Gastroesophageal sphincter (tissue), 4 donors: ENCODE measurements around the gene CALY. TPM values are rescaled to one million over a fixed set of nuclear protein-coding genes. Genes with fewer than 3 reads are reported as not detected.

Experiments
- ATAC-seq: fragments of 150-250 bp; one replicate; pipeline ENCODE4 v1.9.1; 2016; ENCODE audit warnings: mild to moderate bottlenecking, moderate library complexity
- H3K27ac ChIP-seq, 4 donors: fragments of 200-600 bp; sonication (generic) in 3 of 4; 1 replicate in 3 of 4; 2 replicates in 1 of 4; pipeline ENCODE4 v1.5.1; 2016 to 2019
- H3K27me3 ChIP-seq: fragments of 200-600 bp; sonication (generic); one replicate; pipeline ENCODE4 v1.5.1; 2019
- H3K36me3 ChIP-seq, 2 donors: fragments of 200-600 bp; sonication (generic); one replicate each; pipeline ENCODE4 v1.5.1; 2019; ENCODE audit warnings: control low read depth in 1 of 2
- H3K4me1 ChIP-seq, 3 donors: fragments of 200-600 bp; sonication (generic); 1 replicate in 2 of 3; 2 replicates in 1 of 3; pipeline ENCODE4 v1.5.1; 2016 to 2019; ENCODE audit warnings: control low read depth in 2 of 3
- H3K4me3 ChIP-seq, 2 donors: fragments of 200-600 bp; sonication (generic); one replicate each; pipeline ENCODE4 v1.5.1; 2019; ENCODE audit warnings: mild to moderate bottlenecking in 1 of 2, moderate library complexity in 1 of 2
- H3K9me3 ChIP-seq, 3 donors: fragments of 200-600 bp; sonication (generic); one replicate each; pipeline ENCODE4 v1.5.1; 2017 to 2019; ENCODE audit warnings: control low read depth in 2 of 3
- EP300 ChIP-seq: sonication (generic); formaldehyde crosslinking; IDR thresholded peaks from one replicate; pipeline ENCODE4 v1.6.1; 2017; ENCODE audit warnings: antibody characterized with exemption, mild to moderate bottlenecking
- POLR2A ChIP-seq, 2 donors: fragments of 450-650 bp; IDR thresholded peaks; one replicate each; pipeline ENCODE4 v1.6.1; 2017; ENCODE audit warnings: antibody characterized with exemption in 2 of 2, mild to moderate bottlenecking in 2 of 2, moderate library complexity in 1 of 2
- POLR2AphosphoS5 ChIP-seq: sonication (generic); formaldehyde crosslinking; IDR thresholded peaks from one replicate; pipeline ENCODE4 v1.6.1; 2017; ENCODE audit warnings: antibody characterized with exemption
- WGBS, 2 donors: methylation state at CpG; one replicate each; pipeline ENCODE4 v1.1.5; 2018; ENCODE audit warnings: low coverage in 1 of 2; 5-methylcytosine and 5-hydroxymethylcytosine counted together
- total RNA-seq, 4 donors: library from RNA; depleted of rRNA; stranded (reverse); fragments of >200 nt; gene quantifications; one replicate each; pipeline ENCODE4 v1.1.0, GENCODE V29; 2016
- TF ChIP-seq, protein P1 (sequence below), 4 experiments: fragments of 200-600 bp in 2 of 4; fragments of 450-650 bp in 2 of 4; sonication (generic) in 1 of 4; IDR thresholded peaks; one replicate each; pipeline ENCODE4 v1.5.1; 2017 to 2019; ENCODE audit warnings: antibody characterized with exemption in 4 of 4, mild to moderate bottlenecking in 2 of 4, moderate library complexity in 2 of 4

Gene CALY
- total RNA-seq, 4 donors from 2014 or later = 0.47 to 1.5 (median 1.5) TPM; not detected in 1

- Histone ChIP-seq H3K27me3 (peaks cover 86% of the 10 kb centered on the region), H3K9me3 (no peaks in the 10 kb centered on the region), H3K4me3 (no peak overlapping the region), H3K4me1 (peaks cover 0 to 8% (median 2%) of the 10 kb centered on the region in 3 donors), H3K36me3 (peaks cover 0 to 11% of the 10 kb centered on the region in 2 donors), H3K27ac (no peak overlapping the region)
- ATAC-seq = no peak
- WGBS, 2 donors = no CpG with 5 or more reads among the region's 24 CpGs
- TF ChIP-seq, protein P1, sequence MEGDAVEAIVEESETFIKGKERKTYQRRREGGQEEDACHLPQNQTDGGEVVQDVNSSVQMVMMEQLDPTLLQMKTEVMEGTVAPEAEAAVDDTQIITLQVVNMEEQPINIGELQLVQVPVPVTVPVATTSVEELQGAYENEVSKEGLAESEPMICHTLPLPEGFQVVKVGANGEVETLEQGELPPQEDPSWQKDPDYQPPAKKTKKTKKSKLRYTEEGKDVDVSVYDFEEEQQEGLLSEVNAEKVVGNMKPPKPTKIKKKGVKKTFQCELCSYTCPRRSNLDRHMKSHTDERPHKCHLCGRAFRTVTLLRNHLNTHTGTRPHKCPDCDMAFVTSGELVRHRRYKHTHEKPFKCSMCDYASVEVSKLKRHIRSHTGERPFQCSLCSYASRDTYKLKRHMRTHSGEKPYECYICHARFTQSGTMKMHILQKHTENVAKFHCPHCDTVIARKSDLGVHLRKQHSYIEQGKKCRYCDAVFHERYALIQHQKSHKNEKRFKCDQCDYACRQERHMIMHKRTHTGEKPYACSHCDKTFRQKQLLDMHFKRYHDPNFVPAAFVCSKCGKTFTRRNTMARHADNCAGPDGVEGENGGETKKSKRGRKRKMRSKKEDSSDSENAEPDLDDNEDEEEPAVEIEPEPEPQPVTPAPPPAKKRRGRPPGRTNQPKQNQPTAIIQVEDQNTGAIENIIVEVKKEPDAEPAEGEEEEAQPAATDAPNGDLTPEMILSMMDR (IDR thresholded peaks at IDR 0.05) = no peak
- TF ChIP-seq POLR2AphosphoS5 (no peak), POLR2A (IDR thresholded peaks at IDR 0.05) (no peak), EP300 (no peak)
Measured at GRCh38 chr10:133351408-133352318, 15.0 kb upstream of the CALY start.

DNA sequence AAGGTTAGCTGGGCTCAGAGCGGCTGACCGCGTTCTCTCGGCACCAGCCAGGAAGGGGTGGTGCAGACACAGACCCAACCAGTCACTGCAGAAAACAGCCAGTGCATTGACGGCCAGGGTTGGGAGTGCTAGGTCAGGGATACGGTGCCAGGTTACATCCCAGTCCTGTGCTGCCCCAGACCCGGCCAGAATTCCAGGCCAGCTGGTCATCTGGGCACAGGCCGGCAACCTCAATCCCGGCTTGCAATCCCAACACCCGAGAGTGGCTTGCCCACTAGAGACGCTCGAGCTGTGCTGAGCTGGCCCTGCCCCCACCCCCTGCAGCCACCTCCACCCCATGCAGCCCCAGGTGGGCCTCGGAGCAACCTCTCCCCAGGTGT is 14.2 kb upstream of the CALY start:
- Histone ChIP-seq H3K4me1 (peaks cover 0 to under 1% (median 0%) of the 10 kb centered on the region in 3 donors), H3K9me3 (no peaks in the 10 kb centered on the region), H3K27ac (no peak overlapping the region), H3K27me3 (peaks cover 86% of the 10 kb centered on the region), H3K36me3 (peaks cover 0 to 11% of the 10 kb centered on the region in 2 donors), H3K4me3 (no peak overlapping the region)
- WGBS, 2 donors = 50% methylated on average over 1 of the region's 13 CpGs; no CpG with 5 or more reads in 1 of the 2 donors
- TF ChIP-seq POLR2A (IDR thresholded peaks at IDR 0.05) = no peak
- no peak for TF ChIP-seq POLR2AphosphoS5
- TF ChIP-seq, protein P1 (IDR thresholded peaks at IDR 0.05) = no peak
- TF ChIP-seq EP300 = no peak
- ATAC-seq = no peak

GRCh38 chr10:133350283-133350949 is 13.7 kb upstream of the CALY start:
- TF ChIP-seq POLR2AphosphoS5 (no peak), POLR2A (IDR thresholded peaks at IDR 0.05) (no peak), EP300 (no peak)
- TF ChIP-seq, protein P1 (IDR thresholded peaks at IDR 0.05) = no peak
- H3K27me3 ChIP-seq = peaks cover 86% of the 10 kb centered on the region
- H3K36me3 ChIP-seq = peaks cover 0 to 9% of the 10 kb centered on the region in 2 donors
- WGBS, 2 donors = no CpG with 5 or more reads among the region's 12 CpGs
- no peak overlapping the region for H3K27ac ChIP-seq
- H3K4me1 ChIP-seq = no peaks in the 10 kb centered on the region
- H3K9me3 ChIP-seq = no peaks in the 10 kb centered on the region
- H3K4me3 ChIP-seq = no peak overlapping the region
- no peak for ATAC-seq

DNA sequence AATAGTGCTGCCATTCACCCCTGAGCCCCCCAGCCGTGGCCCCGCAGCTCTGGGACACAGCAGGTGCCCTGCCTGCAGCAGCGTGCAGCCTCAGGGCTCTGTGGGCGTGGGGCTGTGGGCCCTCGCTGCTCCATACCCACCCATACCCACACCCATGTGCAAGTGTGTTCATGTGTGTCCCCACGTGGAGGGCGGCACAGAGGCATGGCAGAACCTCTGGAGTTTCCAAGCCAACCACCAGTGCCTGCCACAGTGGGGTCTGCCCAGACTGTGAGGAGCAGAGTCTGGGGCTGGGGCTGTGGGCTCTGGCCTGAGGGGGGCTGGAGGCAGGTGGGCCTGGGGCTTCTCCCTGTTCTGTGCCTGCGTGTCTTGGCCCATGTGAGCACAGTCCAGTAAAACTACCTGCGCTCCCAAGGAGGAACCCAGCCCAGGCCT is 12.9 kb upstream of the CALY start:
- no peak for ATAC-seq
- no CpG with 5 or more reads among the region's 9 CpGs for WGBS, 2 donors
- Histone ChIP-seq H3K4me3 (no peak overlapping the region), H3K36me3 (peaks cover 0 to under 1% of the 10 kb centered on the region in 2 donors), H3K4me1 (no peaks in the 10 kb centered on the region), H3K9me3 (no peaks in the 10 kb centered on the region), H3K27me3 (peaks cover 86% of the 10 kb centered on the region), H3K27ac (no peak overlapping the region)
- TF ChIP-seq POLR2AphosphoS5 = no peak
- TF ChIP-seq POLR2A (IDR thresholded peaks at IDR 0.05) = no peak
- TF ChIP-seq, protein P1 (IDR thresholded peaks at IDR 0.05) = no peak
- no peak for TF ChIP-seq EP300
